ENCODE results near the gene PTPRG.
"Not testable (repeated sequence)": the region's sequence is repeated elsewhere in the genome, so short reads cannot be mapped to it uniquely, and the experiment has no call there.

Gene PTPRG

DNA sequence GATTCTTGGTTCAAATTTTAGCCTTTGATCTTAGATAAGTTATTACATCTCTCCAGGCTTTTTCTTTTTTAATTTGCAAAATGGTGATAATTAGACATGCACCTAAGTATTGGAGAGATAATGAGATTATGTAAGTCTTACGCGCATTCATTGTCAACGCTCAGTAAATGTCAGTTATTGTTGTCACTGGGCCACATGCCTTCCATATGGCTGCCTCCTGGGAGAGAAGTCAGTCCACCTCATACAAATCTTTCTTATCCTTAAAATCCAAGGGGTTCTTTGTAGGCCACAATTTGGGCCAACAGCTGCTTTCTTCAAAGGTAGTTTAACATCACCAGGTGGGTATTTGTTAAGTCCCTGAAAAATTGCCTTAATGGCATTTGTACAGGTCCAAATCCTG, 25.5 kb upstream of the PTPRG start:
- H3K27ac ChIP-seq (ENCODE audit: low read depth, low read length) = no peak overlapping the region
- no peaks in the 10 kb centered on the region for H3K36me3 ChIP-seq (ENCODE audit: control insufficient read depth, insufficient read depth, low read length)
- H3K9me3 ChIP-seq (ENCODE audit: control insufficient read depth, insufficient read depth, low read depth, low read length) = no peaks in the 10 kb centered on the region
- H3K9ac ChIP-seq (ENCODE audit: low read length) = no peak overlapping the region
- H3K4me3 ChIP-seq (ENCODE audit: low read depth, low read length) = no peak overlapping the region
- no peaks in the 10 kb centered on the region for H3K27me3 ChIP-seq (ENCODE audit: control insufficient read depth, insufficient read depth, low read length)
- H3K4me1 ChIP-seq (ENCODE audit: control insufficient read depth, insufficient read depth, low read length) = peaks cover 26% of the 10 kb centered on the region

GRCh38 chr3:61537366-61537765, 24.0 kb upstream of the PTPRG start:
- peak overlapping the region; percentile 80; the same call in 1 of the 2 replicates for H3K27ac ChIP-seq (ENCODE audit: low read depth, low read length)
- no peaks in the 10 kb centered on the region for H3K9me3 ChIP-seq (ENCODE audit: control insufficient read depth, insufficient read depth, low read depth, low read length)
- peak overlapping the region; percentile 11 for H3K9ac ChIP-seq (ENCODE audit: low read length)
- H3K36me3 ChIP-seq (ENCODE audit: control insufficient read depth, insufficient read depth, low read length) = no peaks in the 10 kb centered on the region
- no peaks in the 10 kb centered on the region for H3K27me3 ChIP-seq (ENCODE audit: control insufficient read depth, insufficient read depth, low read length)
- H3K4me1 ChIP-seq (ENCODE audit: control insufficient read depth, insufficient read depth, low read length) = peaks cover 24% of the 10 kb centered on the region
- H3K4me3 ChIP-seq (ENCODE audit: low read depth, low read length) = peak overlapping the region; percentile 30

DNA sequence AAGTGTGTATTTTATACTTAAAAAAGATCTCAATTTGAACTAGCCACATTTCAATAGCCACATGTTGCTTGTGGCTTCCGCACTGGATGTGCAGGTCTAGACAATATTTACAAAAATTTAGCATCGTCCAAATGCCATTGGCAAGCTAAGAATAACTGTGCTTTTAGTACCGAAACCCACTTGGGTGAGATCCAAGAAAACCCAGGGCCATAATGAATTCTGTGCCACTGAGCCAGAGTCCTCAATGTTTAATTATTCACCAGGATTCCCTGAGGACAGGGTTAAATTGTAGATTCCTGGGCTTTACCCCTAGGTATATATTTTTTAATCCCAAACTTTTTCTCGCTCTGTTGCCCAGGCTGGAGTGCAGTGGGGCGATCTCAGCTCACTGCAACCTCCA, 22.9 kb upstream of the PTPRG start:
- H3K4me1 ChIP-seq (ENCODE audit: control insufficient read depth, insufficient read depth, low read length) = peaks cover 19% of the 10 kb centered on the region
- H3K27ac ChIP-seq (ENCODE audit: low read depth, low read length) = no peak overlapping the region
- no peaks in the 10 kb centered on the region for H3K27me3 ChIP-seq (ENCODE audit: control insufficient read depth, insufficient read depth, low read length)
- H3K36me3 ChIP-seq (ENCODE audit: control insufficient read depth, insufficient read depth, low read length) = no peaks in the 10 kb centered on the region
- H3K9ac ChIP-seq (ENCODE audit: low read length) = no peak overlapping the region
- H3K4me3 ChIP-seq (ENCODE audit: low read depth, low read length) = no peak overlapping the region
- H3K9me3 ChIP-seq (ENCODE audit: control insufficient read depth, insufficient read depth, low read depth, low read length) = no peaks in the 10 kb centered on the region

DNA sequence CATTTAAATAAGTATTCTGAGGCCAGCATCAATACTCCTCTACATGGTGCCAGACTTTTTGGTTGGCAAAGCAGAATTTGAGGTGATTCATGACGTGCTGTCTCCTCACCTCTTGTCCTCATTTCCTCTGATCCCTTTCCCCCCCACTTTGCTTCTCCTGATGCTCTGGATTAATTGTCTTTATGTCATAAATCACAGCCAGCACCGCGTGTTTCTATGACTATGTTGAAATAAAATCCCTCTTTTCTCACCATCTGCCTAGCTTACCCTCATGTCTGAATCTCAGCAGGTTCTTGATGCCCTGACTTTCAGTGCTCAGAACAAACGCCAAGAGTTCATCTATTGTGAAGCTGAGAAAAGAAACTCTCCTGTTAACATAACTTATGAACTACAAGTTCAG, 19.7 kb upstream of the PTPRG start:
- Histone ChIP-seq H3K27me3 (ENCODE audit: control insufficient read depth, insufficient read depth, low read length) (no peaks in the 10 kb centered on the region), H3K27ac (ENCODE audit: low read depth, low read length) (no peak overlapping the region), H3K9ac (ENCODE audit: low read length) (no peak overlapping the region), H3K4me1 (ENCODE audit: control insufficient read depth, insufficient read depth, low read length) (peaks cover 14% of the 10 kb centered on the region), H3K4me3 (ENCODE audit: low read depth, low read length) (no peak overlapping the region), H3K9me3 (ENCODE audit: control insufficient read depth, insufficient read depth, low read depth, low read length) (no peaks in the 10 kb centered on the region), H3K36me3 (ENCODE audit: control insufficient read depth, insufficient read depth, low read length) (no peaks in the 10 kb centered on the region)

- Histone ChIP-seq H3K36me3 (ENCODE audit: control insufficient read depth, insufficient read depth, low read length) (no peaks in the 10 kb centered on the region), H3K9me3 (ENCODE audit: control insufficient read depth, insufficient read depth, low read depth, low read length) (no peaks in the 10 kb centered on the region), H3K9ac (ENCODE audit: low read length) (no peak overlapping the region), H3K27ac (ENCODE audit: low read depth, low read length) (no peak overlapping the region), H3K4me3 (ENCODE audit: low read depth, low read length) (no peak overlapping the region), H3K4me1 (ENCODE audit: control insufficient read depth, insufficient read depth, low read length) (no peaks in the 10 kb centered on the region), H3K27me3 (ENCODE audit: control insufficient read depth, insufficient read depth, low read length) (no peaks in the 10 kb centered on the region)
These were observed 15.7 kb upstream of the PTPRG start for GRCh38 chr3:61545716-61546115.

DNA sequence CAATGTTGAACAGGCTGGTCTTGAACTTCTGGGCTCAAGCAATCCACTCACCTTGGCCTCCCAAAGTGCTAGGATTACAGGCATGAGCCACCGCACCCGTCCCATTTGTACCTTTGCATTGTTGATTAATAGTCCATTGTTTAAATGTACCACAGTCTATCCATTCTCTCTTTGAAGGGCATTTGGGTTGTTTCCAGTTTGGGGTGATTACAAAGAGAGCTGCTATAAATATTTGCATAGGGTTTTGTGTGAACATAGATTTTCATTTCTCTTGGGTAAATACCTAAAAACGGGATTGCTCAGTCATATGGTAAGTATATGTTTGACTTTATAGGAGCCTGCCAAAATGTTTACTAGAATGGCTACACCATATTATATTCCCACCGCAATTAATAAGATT, 13.7 kb upstream of the PTPRG start:
- no peaks in the 10 kb centered on the region for H3K36me3 ChIP-seq (ENCODE audit: control insufficient read depth, insufficient read depth, low read length)
- H3K9ac ChIP-seq (ENCODE audit: low read length) = no peak overlapping the region
- H3K4me3 ChIP-seq (ENCODE audit: low read depth, low read length) = no peak overlapping the region
- no peaks in the 10 kb centered on the region for H3K4me1 ChIP-seq (ENCODE audit: control insufficient read depth, insufficient read depth, low read length)
- no peaks in the 10 kb centered on the region for H3K27me3 ChIP-seq (ENCODE audit: control insufficient read depth, insufficient read depth, low read length)
- no peak overlapping the region for H3K27ac ChIP-seq (ENCODE audit: low read depth, low read length)
- no peaks in the 10 kb centered on the region for H3K9me3 ChIP-seq (ENCODE audit: control insufficient read depth, insufficient read depth, low read depth, low read length)

GRCh38 chr3:61552704-61553103, 8.7 kb upstream of the PTPRG start:
- not testable (repeated sequence) for H3K9me3 ChIP-seq (ENCODE audit: control insufficient read depth, insufficient read depth, low read depth, low read length); H3K27ac ChIP-seq (ENCODE audit: low read depth, low read length); H3K4me1 ChIP-seq (ENCODE audit: control insufficient read depth, insufficient read depth, low read length); H3K9ac ChIP-seq (ENCODE audit: low read length); H3K27me3 ChIP-seq (ENCODE audit: control insufficient read depth, insufficient read depth, low read length); H3K4me3 ChIP-seq (ENCODE audit: low read depth, low read length); H3K36me3 ChIP-seq (ENCODE audit: control insufficient read depth, insufficient read depth, low read length)

DNA sequence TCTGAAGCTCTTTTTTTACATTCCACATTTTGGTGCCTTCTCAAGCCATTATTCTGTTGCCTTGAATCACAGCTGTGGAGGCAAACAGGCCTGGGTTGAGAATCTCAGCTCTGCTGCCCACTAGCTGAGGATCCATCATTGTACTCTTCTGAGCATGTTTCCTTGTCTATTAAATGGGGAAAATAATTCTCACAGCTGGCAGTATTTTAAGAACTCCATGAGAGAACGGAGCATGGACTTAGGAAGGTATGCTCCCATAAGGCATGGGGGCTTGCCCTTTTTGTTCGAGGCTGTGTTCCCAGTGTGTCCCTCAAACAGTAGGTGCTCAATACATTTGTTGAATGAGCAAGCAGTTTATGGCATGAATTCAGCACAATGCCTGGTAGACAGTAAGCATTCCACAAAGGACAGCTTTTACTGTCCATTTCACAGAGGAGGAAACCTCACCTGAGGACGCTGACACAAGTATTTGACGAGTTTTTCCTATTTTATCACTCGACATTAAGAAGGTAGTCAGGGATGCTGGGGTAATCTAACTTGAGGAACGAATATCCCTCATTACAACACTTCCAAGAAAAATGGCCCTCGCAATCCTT, 2.1 kb upstream of the PTPRG start:
- Histone ChIP-seq H3K36me3 (ENCODE audit: control insufficient read depth, insufficient read depth, low read length) (no peaks in the 10 kb centered on the region), H3K9ac (ENCODE audit: low read length) (no peak overlapping the region), H3K4me3 (ENCODE audit: low read depth, low read length) (peak overlapping the region; percentile 94), H3K9me3 (ENCODE audit: control insufficient read depth, insufficient read depth, low read depth, low read length) (peaks cover 10% of the 10 kb centered on the region), H3K4me1 (ENCODE audit: control insufficient read depth, insufficient read depth, low read length) (peaks cover 10% of the 10 kb centered on the region), H3K27me3 (ENCODE audit: control insufficient read depth, insufficient read depth, low read length) (no peaks in the 10 kb centered on the region), H3K27ac (ENCODE audit: low read depth, low read length) (peak overlapping the region; percentile 99; the same call in 1 of the 2 replicates)

DNA sequence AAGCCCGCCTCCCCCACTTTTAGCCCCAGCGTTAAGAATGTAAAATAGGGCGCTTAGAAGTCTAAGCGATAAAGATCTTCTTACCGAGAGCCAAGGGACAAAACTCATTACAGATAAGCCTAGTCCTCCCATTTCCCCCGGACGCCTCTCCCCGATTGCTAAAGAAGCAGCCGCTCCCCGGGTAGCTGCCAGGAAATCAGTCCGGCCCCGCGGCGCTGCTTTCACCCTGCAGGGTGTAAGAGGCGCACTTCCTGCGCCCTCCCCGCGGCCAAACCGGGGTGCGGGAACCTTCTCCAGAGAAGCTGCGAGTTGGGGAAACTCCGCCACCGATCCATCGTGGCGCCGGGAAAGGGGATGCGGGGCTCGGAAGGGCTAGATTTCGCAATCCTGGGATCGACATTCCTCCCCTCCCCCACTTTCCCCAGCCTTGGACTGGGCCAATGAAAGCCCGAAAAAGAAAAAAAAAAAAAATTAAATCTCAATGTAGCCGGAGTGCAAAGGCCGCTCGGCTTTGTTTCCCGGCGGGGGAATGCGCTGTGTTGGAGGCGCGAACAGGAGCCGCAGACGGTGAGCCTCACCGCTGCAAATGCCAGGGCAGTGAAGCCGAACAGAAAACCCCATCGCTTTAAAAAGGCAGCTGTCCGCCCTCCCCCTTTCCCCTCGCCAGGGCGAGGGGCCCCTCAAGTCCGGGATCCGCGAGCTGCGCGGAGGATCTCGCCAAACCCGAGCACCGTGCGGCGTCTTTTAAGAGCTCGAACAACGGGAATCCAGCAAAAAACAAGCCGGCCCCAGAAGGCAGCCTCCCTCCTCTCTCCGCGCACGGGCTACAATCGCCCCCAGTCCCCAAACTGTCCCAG, 626 bp upstream of the PTPRG start:
- H3K4me3 ChIP-seq (ENCODE audit: low read depth, low read length) = peak overlapping the region; percentile 94
- peak overlapping the region; percentile 99 for H3K9ac ChIP-seq (ENCODE audit: low read length)
- H3K27ac ChIP-seq (ENCODE audit: low read depth, low read length) = peak overlapping the region; percentile 99
- peaks cover 20% of the 10 kb centered on the region for H3K4me1 ChIP-seq (ENCODE audit: control insufficient read depth, insufficient read depth, low read length)
- no peaks in the 10 kb centered on the region for H3K27me3 ChIP-seq (ENCODE audit: control insufficient read depth, insufficient read depth, low read length)
- peaks cover 10% of the 10 kb centered on the region; the same call in 1 of the 2 replicates for H3K36me3 ChIP-seq (ENCODE audit: control insufficient read depth, insufficient read depth, low read length)
- peaks cover 10% of the 10 kb centered on the region for H3K9me3 ChIP-seq (ENCODE audit: control insufficient read depth, insufficient read depth, low read depth, low read length)

- peaks cover 10% of the 10 kb centered on the region for H3K9me3 ChIP-seq (ENCODE audit: control insufficient read depth, insufficient read depth, low read depth, low read length)
- peak overlapping the region; percentile 99 for H3K9ac ChIP-seq (ENCODE audit: low read length)
- peaks cover 15% of the 10 kb centered on the region; the same call in 1 of the 2 replicates for H3K36me3 ChIP-seq (ENCODE audit: control insufficient read depth, insufficient read depth, low read length)
- H3K4me3 ChIP-seq (ENCODE audit: low read depth, low read length) = peak overlapping the region; percentile 94
- peaks cover 29% of the 10 kb centered on the region for H3K4me1 ChIP-seq (ENCODE audit: control insufficient read depth, insufficient read depth, low read length)
- no peaks in the 10 kb centered on the region for H3K27me3 ChIP-seq (ENCODE audit: control insufficient read depth, insufficient read depth, low read length)
- peak overlapping the region; percentile 99 for H3K27ac ChIP-seq (ENCODE audit: low read depth, low read length)
These were observed 810 bp downstream of the PTPRG start for GRCh38 chr3:61562042-61562720.

Data from HUES6 (cell line).